Right lobe of liver (tissue), 4 donors: ENCODE data around the gene GRIA4.

Source experiments
- POLR2A ChIP-seq: fragments of 450-650 bp; IDR thresholded peaks from one replicate; pipeline ENCODE4 v1.6.1; 2017; ENCODE audit warnings: antibody characterized with exemption, mild to moderate bottlenecking
- TF ChIP-seq, protein P1 (sequence below), 4 donors: fragments of 200-600 bp in 3 of 4; fragments of 450-650 bp in 1 of 4; IDR thresholded peaks; one replicate each; pipeline versions ENCODE4 v1.5.1 to v1.8.0; 2016 to 2022; ENCODE audit warnings: antibody characterized with exemption in 4 of 4, mild to moderate bottlenecking in 2 of 4
- donor health status: DM: no; HTN: no; CAD: no.
- donor health status: DM: no; HTN: no; CAD: no.
- donor health status: DM: no; HTN: yes; CAD: no.

DNA sequence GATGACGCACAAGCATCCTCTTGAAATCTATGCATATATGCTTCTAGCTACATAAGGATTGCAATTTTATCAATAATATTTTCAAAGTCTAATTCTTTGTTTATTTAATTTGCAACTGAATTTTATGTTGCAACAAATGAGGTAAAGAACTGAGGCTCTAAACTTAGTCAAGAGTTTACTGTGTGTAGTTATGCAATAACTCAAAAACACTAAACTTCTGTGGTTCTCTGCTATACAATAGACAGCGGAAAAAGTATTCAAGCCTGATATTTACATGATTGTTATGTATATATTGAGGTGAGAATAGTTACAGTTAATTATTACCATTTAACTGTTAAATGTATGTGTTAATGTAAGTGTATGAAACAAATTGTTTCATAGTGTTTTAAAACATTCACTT, 379.3 kb downstream of the GRIA4 start:
- TF ChIP-seq, protein P1, sequence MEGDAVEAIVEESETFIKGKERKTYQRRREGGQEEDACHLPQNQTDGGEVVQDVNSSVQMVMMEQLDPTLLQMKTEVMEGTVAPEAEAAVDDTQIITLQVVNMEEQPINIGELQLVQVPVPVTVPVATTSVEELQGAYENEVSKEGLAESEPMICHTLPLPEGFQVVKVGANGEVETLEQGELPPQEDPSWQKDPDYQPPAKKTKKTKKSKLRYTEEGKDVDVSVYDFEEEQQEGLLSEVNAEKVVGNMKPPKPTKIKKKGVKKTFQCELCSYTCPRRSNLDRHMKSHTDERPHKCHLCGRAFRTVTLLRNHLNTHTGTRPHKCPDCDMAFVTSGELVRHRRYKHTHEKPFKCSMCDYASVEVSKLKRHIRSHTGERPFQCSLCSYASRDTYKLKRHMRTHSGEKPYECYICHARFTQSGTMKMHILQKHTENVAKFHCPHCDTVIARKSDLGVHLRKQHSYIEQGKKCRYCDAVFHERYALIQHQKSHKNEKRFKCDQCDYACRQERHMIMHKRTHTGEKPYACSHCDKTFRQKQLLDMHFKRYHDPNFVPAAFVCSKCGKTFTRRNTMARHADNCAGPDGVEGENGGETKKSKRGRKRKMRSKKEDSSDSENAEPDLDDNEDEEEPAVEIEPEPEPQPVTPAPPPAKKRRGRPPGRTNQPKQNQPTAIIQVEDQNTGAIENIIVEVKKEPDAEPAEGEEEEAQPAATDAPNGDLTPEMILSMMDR (IDR thresholded peaks at IDR 0.05), result no peak
- TF ChIP-seq POLR2A, result no peak
